Activated T-cell treated with anti-CD3 and anti-CD28 coated beads, Interleukin-2, amount 50 U/mL, for 4 hours (primary cell): ENCODE results near the gene RNF207. TPM values are rescaled to one million over a fixed set of nuclear protein-coding genes. Genes with fewer than 3 reads are reported as not detected.
A peak's percentile ranks its signal among the peaks of the same experiment; 100 is the strongest.

Experiments
- ATAC-seq, 2 donors: fragments of 200-7000 bp; cut with Tn5 transposase; one replicate each; pipeline ENCODE4 v1.10.0; 2021
- DNase-seq: peaks from one replicate; pipeline ENCODE4 v3.0.0-alpha.2; 2020
- H3K27me3 Mint-ChIP-seq: one replicate; pipeline ENCODE4 v1.8.0; 2021; ENCODE audit warnings: low read depth, mixed read lengths
- H3K36me3 Mint-ChIP-seq: one replicate; pipeline ENCODE4 v1.8.0; 2022; ENCODE audit warnings: mixed read lengths; ENCODE audit not compliant: insufficient read depth
- H3K4me1 Mint-ChIP-seq: one replicate; pipeline ENCODE4 v1.8.0; 2021; ENCODE audit warnings: low read depth, mixed read lengths
- H3K4me3 Mint-ChIP-seq: one replicate; pipeline ENCODE4 v1.8.0; 2021; ENCODE audit warnings: mild to moderate bottlenecking, moderate library complexity, mixed read lengths
- H3K9me3 Mint-ChIP-seq: one replicate; pipeline ENCODE4 v1.8.0; 2021; ENCODE audit warnings: mixed read lengths
- total RNA-seq, 3 donors: library from RNA; stranded (reverse); gene quantifications; one replicate each; pipeline ENCODE4 v1.2.1, GENCODE V29; 2021

RNF207 gene
- total RNA-seq, 3 donors from 2014 or later, result 9.9 to 18.8 (median 12.0) TPM

DNA sequence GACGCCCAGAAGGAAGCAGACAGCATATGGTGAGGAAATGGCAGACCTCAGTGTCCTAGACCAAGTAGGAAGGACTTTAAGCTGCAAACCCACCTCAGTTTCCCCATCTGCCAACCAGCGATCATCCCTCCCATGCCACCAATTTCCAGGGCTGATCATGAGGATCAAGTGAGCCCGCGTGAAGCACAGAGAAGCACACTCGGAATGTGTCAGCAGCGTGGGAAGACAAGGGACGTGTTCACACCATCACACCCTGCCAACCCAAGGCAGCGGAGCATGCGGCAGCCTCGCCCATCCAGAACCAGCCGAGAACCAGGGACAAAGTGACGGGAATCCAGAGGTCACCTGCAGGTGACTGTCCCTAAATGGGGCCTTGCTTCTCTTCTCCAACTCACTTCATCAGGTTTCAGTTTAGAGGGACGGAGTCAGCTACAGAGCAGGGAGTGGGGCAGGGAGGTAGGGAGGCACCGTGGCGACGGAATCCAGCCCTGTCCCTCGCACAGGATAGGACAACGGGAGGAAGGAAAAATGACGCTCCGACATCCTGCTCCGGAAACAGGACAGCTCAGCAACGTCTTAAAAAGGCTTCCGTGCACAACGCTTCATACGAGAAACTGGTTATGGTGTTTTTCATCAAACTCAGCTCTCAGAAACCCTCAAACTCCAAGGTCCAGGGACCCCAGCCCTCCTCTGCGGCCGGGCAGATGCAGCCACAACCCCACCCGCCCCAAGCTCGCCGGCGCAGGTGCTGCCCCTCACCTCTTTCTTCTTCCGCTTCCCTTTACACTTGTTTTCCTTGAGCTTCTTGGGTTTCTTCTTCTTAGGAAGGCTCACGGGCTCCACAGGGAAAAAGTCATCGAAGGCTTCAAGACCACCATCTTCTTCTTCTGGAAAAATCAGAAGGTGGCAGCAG lies 38.3 kb upstream of the RNF207 start:
- DNase-seq (no peak), ATAC-seq (no peak)
- Mint-ChIP-seq H3K4me3 (no peak overlapping the region), H3K27me3 (peaks cover 36% of the 10 kb centered on the region), H3K36me3 (no peaks in the 10 kb centered on the region), H3K4me1 (no peaks in the 10 kb centered on the region), H3K9me3 (no peaks in the 10 kb centered on the region)

- DNase-seq (no peak), ATAC-seq (no peak)
- Mint-ChIP-seq H3K27me3 (peaks cover 27% of the 10 kb centered on the region), H3K9me3 (no peaks in the 10 kb centered on the region), H3K36me3 (no peaks in the 10 kb centered on the region), H3K4me1 (no peaks in the 10 kb centered on the region), H3K4me3 (no peak overlapping the region)
Observed at GRCh38 chr1:6168947-6169586, 36.9 kb upstream of the RNF207 start.

GRCh38 chr1:6170116-6170741 lies 35.7 kb upstream of the RNF207 start:
- Mint-ChIP-seq H3K4me3 (no peak overlapping the region), H3K27me3 (peaks cover 21% of the 10 kb centered on the region), H3K4me1 (no peaks in the 10 kb centered on the region), H3K36me3 (no peaks in the 10 kb centered on the region), H3K9me3 (no peaks in the 10 kb centered on the region)
- ATAC-seq (no peak), DNase-seq (no peak)

- DNase-seq (no peak), ATAC-seq (no peak)
- no peaks in the 10 kb centered on the region for H3K36me3 Mint-ChIP-seq
- H3K4me3 Mint-ChIP-seq, result no peak overlapping the region
- H3K27me3 Mint-ChIP-seq, result peaks cover 21% of the 10 kb centered on the region
- no peaks in the 10 kb centered on the region for H3K4me1 Mint-ChIP-seq
- H3K9me3 Mint-ChIP-seq, result no peaks in the 10 kb centered on the region
Observed at GRCh38 chr1:6170742-6171201, 35.1 kb upstream of the RNF207 start.

- H3K4me3 Mint-ChIP-seq, result no peak overlapping the region
- no peak for DNase-seq
- no peaks in the 10 kb centered on the region for H3K4me1 Mint-ChIP-seq
- no peak for ATAC-seq
- H3K27me3 Mint-ChIP-seq, result peaks cover 25% of the 10 kb centered on the region
- no peaks in the 10 kb centered on the region for H3K9me3 Mint-ChIP-seq
- H3K36me3 Mint-ChIP-seq, result no peaks in the 10 kb centered on the region
Observed at GRCh38 chr1:6171548-6172124, 34.3 kb upstream of the RNF207 start.

- Mint-ChIP-seq H3K36me3 (no peaks in the 10 kb centered on the region), H3K4me3 (no peak overlapping the region), H3K9me3 (no peaks in the 10 kb centered on the region), H3K27me3 (peaks cover 31% of the 10 kb centered on the region), H3K4me1 (peaks cover 2% of the 10 kb centered on the region)
- no peak for DNase-seq
- no peak for ATAC-seq
Observed at GRCh38 chr1:6172549-6172948, 33.4 kb upstream of the RNF207 start.

DNA sequence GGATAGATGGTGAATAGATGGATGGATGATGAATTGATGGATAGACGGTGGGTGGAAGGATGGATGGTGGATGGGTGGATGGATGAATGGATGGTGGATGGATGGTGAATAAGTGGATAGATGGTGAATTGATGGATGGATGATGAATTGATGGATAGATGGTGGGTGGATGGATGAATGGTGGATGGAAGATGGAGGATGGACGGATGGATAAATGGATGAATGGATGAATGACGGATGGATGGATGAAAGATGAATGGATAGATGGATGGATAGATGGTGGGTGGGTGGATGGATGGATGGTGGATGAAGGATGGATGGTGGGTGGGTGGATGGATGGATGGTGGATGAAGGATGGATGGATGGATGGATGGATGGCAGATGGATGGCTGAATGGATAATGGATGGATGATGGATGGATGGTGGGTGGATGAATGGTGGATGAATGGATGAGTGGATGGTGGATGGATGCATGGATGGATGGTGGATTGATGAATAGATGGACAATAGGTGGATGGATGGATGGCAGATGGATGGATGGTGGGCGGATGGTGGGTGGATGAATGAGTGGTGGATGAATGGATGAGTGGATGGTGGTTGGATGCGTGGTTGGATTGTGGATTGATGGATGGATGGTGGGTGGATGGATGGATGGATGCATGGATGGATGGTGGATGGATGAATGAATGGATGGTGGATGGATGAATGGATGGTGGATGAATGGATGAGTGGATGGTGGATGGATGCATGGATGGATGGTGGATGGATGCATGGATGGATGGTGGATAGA lies 31.1 kb upstream of the RNF207 start:
- no peak for ATAC-seq
- Mint-ChIP-seq H3K27me3 (peaks cover 41% of the 10 kb centered on the region), H3K4me3 (no peak overlapping the region), H3K36me3 (no peaks in the 10 kb centered on the region), H3K9me3 (no peaks in the 10 kb centered on the region), H3K4me1 (peaks cover 10% of the 10 kb centered on the region)
- no peak for DNase-seq

DNA sequence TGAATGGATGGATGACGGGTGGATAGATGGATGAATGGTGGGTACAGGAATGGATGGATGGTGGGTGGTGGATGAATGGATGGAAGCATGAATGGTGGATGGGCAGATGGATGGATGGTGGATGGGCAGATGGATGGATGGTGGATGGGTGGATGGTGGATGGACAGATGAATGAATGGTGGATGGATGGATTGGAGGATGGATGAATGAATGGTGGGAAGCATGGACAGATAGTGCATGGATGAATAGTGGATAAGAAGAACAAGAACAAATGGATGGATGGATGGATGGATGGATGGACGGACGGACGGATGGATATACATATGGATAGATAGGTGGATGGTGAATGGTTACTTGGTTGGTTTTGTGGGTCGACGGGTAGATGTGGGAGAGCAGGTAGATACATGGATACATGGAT lies 30.5 kb upstream of the RNF207 start:
- Mint-ChIP-seq H3K27me3 (peaks cover 41% of the 10 kb centered on the region), H3K36me3 (no peaks in the 10 kb centered on the region), H3K9me3 (no peaks in the 10 kb centered on the region), H3K4me1 (peaks cover 10% of the 10 kb centered on the region), H3K4me3 (no peak overlapping the region)
- ATAC-seq (no peak), DNase-seq (no peak)

GRCh38 chr1:6176779-6177178 lies 29.1 kb upstream of the RNF207 start:
- Mint-ChIP-seq H3K9me3 (no peaks in the 10 kb centered on the region), H3K4me3 (no peak overlapping the region)

GRCh38 chr1:6177681-6178380 lies 28.1 kb upstream of the RNF207 start:
- Mint-ChIP-seq H3K4me3 (no peak overlapping the region), H3K4me1 (peaks cover 23% of the 10 kb centered on the region), H3K9me3 (no peaks in the 10 kb centered on the region), H3K36me3 (no peaks in the 10 kb centered on the region), H3K27me3 (peaks cover 41% of the 10 kb centered on the region)
- DNase-seq, result no peak
- ATAC-seq, result no peak

More at GRCh38 chr1:6176779-6177178, 29.1 kb upstream of the RNF207 start:
- H3K27me3 Mint-ChIP-seq, result peaks cover 47% of the 10 kb centered on the region
- no peak for DNase-seq
- H3K36me3 Mint-ChIP-seq, result no peaks in the 10 kb centered on the region
- peaks cover 22% of the 10 kb centered on the region for H3K4me1 Mint-ChIP-seq
- no peak for ATAC-seq

- DNase-seq (no peak), ATAC-seq (peak in 1 of 2 donors; percentile 20)
- no peaks in the 10 kb centered on the region for H3K9me3 Mint-ChIP-seq
- H3K36me3 Mint-ChIP-seq, result no peaks in the 10 kb centered on the region
- H3K27me3 Mint-ChIP-seq, result peaks cover 41% of the 10 kb centered on the region
- peak overlapping the region; percentile 65 for H3K4me3 Mint-ChIP-seq
- peaks cover 27% of the 10 kb centered on the region for H3K4me1 Mint-ChIP-seq
Observed at GRCh38 chr1:6178751-6179563, 27.0 kb upstream of the RNF207 start.

DNA sequence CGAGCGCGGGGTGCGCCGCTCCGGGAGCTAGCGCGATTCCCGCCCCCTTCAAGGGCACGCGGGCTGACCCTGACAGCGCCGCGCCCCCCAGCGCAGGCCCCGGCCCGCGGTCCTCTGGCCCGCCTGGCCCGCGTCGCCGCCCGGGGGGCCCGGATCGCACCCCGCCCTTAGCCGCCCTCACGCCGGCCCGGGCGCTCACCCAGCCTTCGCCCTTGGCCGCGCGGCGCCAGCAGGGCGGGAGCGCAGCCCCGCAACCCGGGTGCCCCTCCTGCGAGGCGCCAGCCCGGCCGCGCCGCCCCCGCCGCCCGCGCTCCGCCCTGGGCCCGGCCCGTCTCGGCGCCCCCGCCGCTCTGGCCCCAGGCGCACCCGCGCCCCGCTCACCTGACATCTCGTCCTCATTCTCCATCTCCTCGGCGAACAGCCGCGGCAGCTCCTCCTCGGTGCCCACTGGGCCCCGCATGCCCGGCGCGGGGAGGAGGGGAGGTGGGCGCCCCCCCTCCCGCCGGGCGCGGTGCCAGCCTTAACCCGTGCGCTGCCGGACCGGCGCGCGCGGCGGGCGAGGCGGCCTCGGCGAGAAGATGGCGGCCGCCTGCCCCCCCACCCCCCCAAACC lies 26.2 kb upstream of the RNF207 start:
- no peak overlapping the region for H3K4me3 Mint-ChIP-seq
- ATAC-seq (peak in 1 of 2 donors; percentile 9), DNase-seq (no peak)
- peaks cover 4% of the 10 kb centered on the region for H3K36me3 Mint-ChIP-seq
- peaks cover 41% of the 10 kb centered on the region for H3K27me3 Mint-ChIP-seq
- H3K9me3 Mint-ChIP-seq, result no peaks in the 10 kb centered on the region
- H3K4me1 Mint-ChIP-seq, result peaks cover 32% of the 10 kb centered on the region
